Ammon's horn (tissue), 1 donor: ENCODE data around the gene MAP2.

Experiments
- DNase-seq: peaks from one replicate; pipeline ENCODE4 v3.0.0-alpha.2; 2016; ENCODE audit warnings: low spot score

Gene MAP2

GRCh38 chr2:209719034-209719433 lies 295.2 kb downstream of the MAP2 start:
- no peak for DNase-seq

GRCh38 chr2:209721497-209721896 lies 297.6 kb downstream of the MAP2 start:
- peak; percentile 18 for DNase-seq

- DNase-seq, result no peak
These were observed 302.5 kb downstream of the MAP2 start for GRCh38 chr2:209726311-209726710.

GRCh38 chr2:209727077-209727476 lies 303.2 kb downstream of the MAP2 start:
- no peak for DNase-seq

- no peak for DNase-seq
These were observed 311.0 kb downstream of the MAP2 start for GRCh38 chr2:209734805-209735204.

GRCh38 chr2:209741953-209742352 lies 318.1 kb downstream of the MAP2 start:
- DNase-seq, result no peak

- DNase-seq, result no peak
These were observed 329.2 kb downstream of the MAP2 start for GRCh38 chr2:209753020-209753419.

- DNase-seq, result no peak
These were observed 333.3 kb downstream of the MAP2 start for GRCh38 chr2:209757163-209757562.

GRCh38 chr2:209761566-209761965 lies 337.7 kb downstream of the MAP2 start:
- DNase-seq, result no peak

GRCh38 chr2:209762563-209762962 lies 338.7 kb downstream of the MAP2 start:
- no peak for DNase-seq

- DNase-seq, result no peak
These were observed 339.3 kb downstream of the MAP2 start for GRCh38 chr2:209763106-209763505.

GRCh38 chr2:209766613-209767012 lies 342.8 kb downstream of the MAP2 start:
- no peak for DNase-seq

- DNase-seq, result no peak
These were observed 343.5 kb downstream of the MAP2 start for GRCh38 chr2:209767316-209767715.

- DNase-seq, result no peak
These were observed 344.7 kb downstream of the MAP2 start for GRCh38 chr2:209768557-209768956.

- DNase-seq, result peak; percentile 74
These were observed 347.8 kb downstream of the MAP2 start, which contains the start of gene UNC80 for GRCh38 chr2:209771474-209772289. Gene UNC80, plus strand, starts transcription at chr2:209771832. Its CDS starts 241 bp downstream, at chr2:209772073.

- peak; percentile 21 for DNase-seq
These were observed 348.4 kb downstream of the MAP2 start for GRCh38 chr2:209772290-209772685.

- DNase-seq, result no peak
These were observed 349.5 kb downstream of the MAP2 start for GRCh38 chr2:209773377-209773776.
